ENCODE measurements around the gene PRSS56. TPM values are rescaled to one million over a fixed set of nuclear protein-coding genes. Genes with fewer than 3 reads are reported as not detected.

Gene PRSS56
- total RNA-seq (2014; rRNA removed; shearing (Covaris generic)) = not detected in 2 replicates

GRCh38 chr2:232519581-232520438 is at the start of gene PRSS56:
Gene PRSS56 (plus strand): TSS chr2:232520388. CDS start chr2:232520599, 211 bp downstream.
- DNase-seq (ENCODE audit: low spot score) = no peak

GRCh38 chr2:232473467-232473890 is 46.7 kb upstream of the PRSS56 start:
- DNase-seq (ENCODE audit: low spot score) = no peak

GRCh38 chr2:232476045-232476444 is 44.1 kb upstream of the PRSS56 start:
- DNase-seq (ENCODE audit: low spot score) = no peak

- no peak for DNase-seq (ENCODE audit: low spot score)
Observed at GRCh38 chr2:232476791-232477190, 43.4 kb upstream of the PRSS56 start.

- no peak for DNase-seq (ENCODE audit: low spot score)
Observed at GRCh38 chr2:232477751-232478510, 42.3 kb upstream of the PRSS56 start.

- no peak for DNase-seq (ENCODE audit: low spot score)
Observed at GRCh38 chr2:232478571-232479340, 41.4 kb upstream of the PRSS56 start.

GRCh38 chr2:232479341-232480200 is 40.6 kb upstream of the PRSS56 start:
- no peak for DNase-seq (ENCODE audit: low spot score)

GRCh38 chr2:232480201-232481190 is 39.7 kb upstream of the PRSS56 start:
- no peak for DNase-seq (ENCODE audit: low spot score)

- DNase-seq (ENCODE audit: low spot score) = no peak
Observed at GRCh38 chr2:232481322-232482140, 38.7 kb upstream of the PRSS56 start.

- no peak for DNase-seq (ENCODE audit: low spot score)
Observed at GRCh38 chr2:232482301-232483238, 37.6 kb upstream of the PRSS56 start.

GRCh38 chr2:232483311-232483922 is 36.8 kb upstream of the PRSS56 start:
- DNase-seq (ENCODE audit: low spot score) = no peak

GRCh38 chr2:232483923-232484627 is 36.1 kb upstream of the PRSS56 start:
- no peak for DNase-seq (ENCODE audit: low spot score)

GRCh38 chr2:232484628-232485347 is 35.4 kb upstream of the PRSS56 start:
- DNase-seq (ENCODE audit: low spot score) = no peak

- no peak for DNase-seq (ENCODE audit: low spot score)
Observed at GRCh38 chr2:232485348-232485756, 34.8 kb upstream of the PRSS56 start.

GRCh38 chr2:232485757-232486557 is 34.2 kb upstream of the PRSS56 start:
- DNase-seq (ENCODE audit: low spot score) = no peak
